Loucy (cell line): Measurements from ENCODE around the gene STRIP2.

ENCODE experiments used
- H2AFZ ChIP-seq: fragments of 200-600 bp; sonication (generic); 2 replicates; pipeline ENCODE4 v1.6.0; 2016; ENCODE audit warnings: antibody characterized with exemption, mild to moderate bottlenecking, low read length, moderate library complexity
- H3F3A ChIP-seq: fragments of 200-600 bp; 2 replicates; pipeline ENCODE4 v1.6.0; 2016; ENCODE audit warnings: antibody characterized with exemption, low read depth, mild to moderate bottlenecking
- H3K27me3 ChIP-seq: fragments of 200-600 bp; sonication (generic); 2 replicates; pipeline ENCODE4 v1.6.1; 2014; ENCODE audit warnings: low read length, mild to moderate bottlenecking; ENCODE audit not compliant: insufficient read depth, poor library complexity, severe bottlenecking
- H3K36me3 ChIP-seq: fragments of 200-600 bp; sonication (generic); 2 replicates; pipeline ENCODE4 v1.6.1; 2016; ENCODE audit warnings: low read length; ENCODE audit not compliant: insufficient read depth
- H3K4me1 ChIP-seq: fragments of 200-600 bp; sonication (generic); 2 replicates; pipeline ENCODE4 v1.5.1; 2014; ENCODE audit warnings: low read length, mild to moderate bottlenecking; ENCODE audit not compliant: insufficient read depth, poor library complexity, severe bottlenecking
- H3K4me2 ChIP-seq: fragments of 200-600 bp; sonication (generic); 2 replicates; pipeline ENCODE4 v1.6.0; 2014; ENCODE audit warnings: antibody characterized with exemption, low read length, low read depth, mild to moderate bottlenecking; ENCODE audit not compliant: poor library complexity, severe bottlenecking
- H3K4me3 ChIP-seq: fragments of 200-600 bp; sonication (generic); 2 replicates; pipeline ENCODE4 v1.5.1; 2014; ENCODE audit warnings: low read length, mild to moderate bottlenecking, mixed read lengths; ENCODE audit not compliant: poor library complexity, severe bottlenecking
- H3K79me2 ChIP-seq: fragments of 200-600 bp; sonication (generic); 2 replicates; pipeline ENCODE4 v1.6.1; 2014; ENCODE audit warnings: low read length; ENCODE audit not compliant: insufficient read depth
- H3K9ac ChIP-seq: fragments of 200-600 bp; sonication (generic); 2 replicates; pipeline ENCODE4 v1.6.0; 2014; ENCODE audit warnings: mild to moderate bottlenecking, low read depth, low read length, moderate library complexity; ENCODE audit not compliant: poor library complexity, severe bottlenecking
- H3K9me2 ChIP-seq: fragments of 200-600 bp; sonication (generic); replicated peaks from 2 replicates; pipeline ENCODE4 v1.6.1; 2016; ENCODE audit warnings: low read depth, low read length, mixed read lengths
- H3K9me3 ChIP-seq: fragments of 200-600 bp; sonication (generic); 2 replicates; pipeline ENCODE4 v1.6.1; 2014; ENCODE audit warnings: mild to moderate bottlenecking, antibody characterized with exemption, low read length, low read depth; ENCODE audit not compliant: insufficient read depth
- H4K20me1 ChIP-seq: fragments of 200-600 bp; sonication (generic); 2 replicates; pipeline ENCODE4 v1.6.0; 2014; ENCODE audit warnings: antibody characterized with exemption, low read length, mild to moderate bottlenecking; ENCODE audit not compliant: insufficient read depth, poor library complexity, severe bottlenecking
- EZH2phosphoT487 ChIP-seq: fragments of 200-600 bp; IDR thresholded peaks from 2 replicates; pipeline ENCODE4 v1.6.1; 2018; ENCODE audit warnings: antibody characterized with exemption, mild to moderate bottlenecking, moderate library complexity, borderline replicate concordance
- TF ChIP-seq, protein P1 (sequence below): fragments of 200-600 bp; sonication (generic); conservative IDR thresholded peaks from 2 replicates; pipeline ENCODE4 v1.5.1; 2014; ENCODE audit warnings: mild to moderate bottlenecking, antibody characterized with exemption, low read length

STRIP2 gene

DNA sequence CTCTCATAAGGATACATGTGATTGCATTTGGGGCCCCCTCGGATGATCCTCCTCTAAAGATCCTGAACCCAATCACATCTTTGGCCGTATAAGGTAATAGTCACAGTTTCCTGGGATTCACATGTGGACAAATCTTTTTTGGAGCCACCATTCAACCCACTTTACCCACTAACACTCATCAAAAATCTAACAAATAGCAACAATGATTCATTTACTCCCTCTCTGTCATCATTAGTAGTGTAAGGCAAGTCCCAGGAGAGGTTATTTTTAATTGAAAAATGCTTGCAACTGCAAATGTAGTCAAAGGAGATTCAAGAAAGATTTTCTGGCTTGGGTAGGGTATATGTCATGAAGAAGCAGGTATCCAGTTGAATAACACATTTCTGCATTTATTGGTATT is 58.2 kb downstream of the STRIP2 start:
- Histone ChIP-seq H3F3A (no peaks in the 10 kb centered on the region), H3K27me3 (no peaks in the 10 kb centered on the region), H4K20me1 (no peaks in the 10 kb centered on the region), H3K4me3 (no peak overlapping the region), H3K9me2 (no peaks in the 10 kb centered on the region), H2AFZ (no peak overlapping the region), H3K36me3 (no peaks in the 10 kb centered on the region), H3K79me2 (no peaks in the 10 kb centered on the region), H3K4me2 (no peak overlapping the region), H3K4me1 (no peaks in the 10 kb centered on the region), H3K9me3 (no peaks in the 10 kb centered on the region), H3K9ac (no peak overlapping the region)
- TF ChIP-seq, protein P1, sequence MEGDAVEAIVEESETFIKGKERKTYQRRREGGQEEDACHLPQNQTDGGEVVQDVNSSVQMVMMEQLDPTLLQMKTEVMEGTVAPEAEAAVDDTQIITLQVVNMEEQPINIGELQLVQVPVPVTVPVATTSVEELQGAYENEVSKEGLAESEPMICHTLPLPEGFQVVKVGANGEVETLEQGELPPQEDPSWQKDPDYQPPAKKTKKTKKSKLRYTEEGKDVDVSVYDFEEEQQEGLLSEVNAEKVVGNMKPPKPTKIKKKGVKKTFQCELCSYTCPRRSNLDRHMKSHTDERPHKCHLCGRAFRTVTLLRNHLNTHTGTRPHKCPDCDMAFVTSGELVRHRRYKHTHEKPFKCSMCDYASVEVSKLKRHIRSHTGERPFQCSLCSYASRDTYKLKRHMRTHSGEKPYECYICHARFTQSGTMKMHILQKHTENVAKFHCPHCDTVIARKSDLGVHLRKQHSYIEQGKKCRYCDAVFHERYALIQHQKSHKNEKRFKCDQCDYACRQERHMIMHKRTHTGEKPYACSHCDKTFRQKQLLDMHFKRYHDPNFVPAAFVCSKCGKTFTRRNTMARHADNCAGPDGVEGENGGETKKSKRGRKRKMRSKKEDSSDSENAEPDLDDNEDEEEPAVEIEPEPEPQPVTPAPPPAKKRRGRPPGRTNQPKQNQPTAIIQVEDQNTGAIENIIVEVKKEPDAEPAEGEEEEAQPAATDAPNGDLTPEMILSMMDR: no peak
- TF ChIP-seq EZH2phosphoT487: no peak

DNA sequence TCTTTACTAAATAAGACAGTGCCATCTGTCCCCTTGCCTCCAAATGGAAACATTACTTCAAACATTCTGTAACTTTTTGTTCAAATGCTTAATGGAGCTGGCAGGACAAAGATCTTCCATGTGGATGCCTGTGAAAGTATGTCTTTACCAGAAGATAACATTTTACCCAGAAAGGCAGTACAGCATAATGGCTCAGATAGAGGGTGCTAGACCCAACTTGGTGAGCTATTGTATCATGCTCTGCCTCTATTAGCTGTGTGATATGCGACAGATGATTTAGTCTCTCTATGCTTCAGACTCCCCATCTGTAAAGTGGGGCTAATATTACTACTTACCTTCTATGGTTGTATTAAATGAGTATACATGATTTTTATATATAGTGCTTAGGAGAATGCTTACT is 59.3 kb downstream of the STRIP2 start:
- Histone ChIP-seq H4K20me1 (no peaks in the 10 kb centered on the region), H3K79me2 (no peaks in the 10 kb centered on the region), H3K4me1 (no peaks in the 10 kb centered on the region), H3K4me2 (no peak overlapping the region), H2AFZ (no peak overlapping the region), H3K9me2 (no peaks in the 10 kb centered on the region), H3K36me3 (no peaks in the 10 kb centered on the region), H3F3A (no peaks in the 10 kb centered on the region), H3K4me3 (no peak overlapping the region), H3K27me3 (no peaks in the 10 kb centered on the region), H3K9ac (no peak overlapping the region), H3K9me3 (no peaks in the 10 kb centered on the region)
- TF ChIP-seq, protein P1: peak; percentile 36
- no peak for TF ChIP-seq EZH2phosphoT487

DNA sequence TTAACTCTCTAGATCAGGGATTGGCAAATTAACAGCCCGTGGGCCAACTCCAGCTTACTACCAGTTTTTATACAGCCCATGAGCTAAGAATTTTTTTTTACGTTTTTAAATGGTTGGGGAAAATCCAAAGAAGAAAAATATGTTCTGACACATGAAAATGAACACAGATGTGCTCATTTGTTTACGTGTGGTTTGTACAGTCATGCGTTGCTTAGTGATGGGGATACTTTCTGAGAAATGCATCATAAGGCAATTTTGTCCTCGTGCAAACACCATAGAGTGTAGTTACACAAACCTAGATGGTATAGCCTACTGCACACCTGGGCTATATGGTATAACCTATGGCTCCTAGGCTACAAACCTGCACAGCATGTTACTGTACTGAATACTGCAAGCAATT is 59.8 kb downstream of the STRIP2 start:
- no peaks in the 10 kb centered on the region for H3K27me3 ChIP-seq
- H3K9ac ChIP-seq: no peak overlapping the region
- no peaks in the 10 kb centered on the region for H4K20me1 ChIP-seq
- no peak overlapping the region for H3K4me3 ChIP-seq
- H3K4me2 ChIP-seq: no peak overlapping the region
- no peaks in the 10 kb centered on the region for H3K9me2 ChIP-seq
- no peaks in the 10 kb centered on the region for H3F3A ChIP-seq
- no peak for TF ChIP-seq EZH2phosphoT487
- no peaks in the 10 kb centered on the region for H3K9me3 ChIP-seq
- no peaks in the 10 kb centered on the region for H3K79me2 ChIP-seq
- H3K36me3 ChIP-seq: no peaks in the 10 kb centered on the region
- H3K4me1 ChIP-seq: no peaks in the 10 kb centered on the region
- no peak overlapping the region for H2AFZ ChIP-seq

DNA sequence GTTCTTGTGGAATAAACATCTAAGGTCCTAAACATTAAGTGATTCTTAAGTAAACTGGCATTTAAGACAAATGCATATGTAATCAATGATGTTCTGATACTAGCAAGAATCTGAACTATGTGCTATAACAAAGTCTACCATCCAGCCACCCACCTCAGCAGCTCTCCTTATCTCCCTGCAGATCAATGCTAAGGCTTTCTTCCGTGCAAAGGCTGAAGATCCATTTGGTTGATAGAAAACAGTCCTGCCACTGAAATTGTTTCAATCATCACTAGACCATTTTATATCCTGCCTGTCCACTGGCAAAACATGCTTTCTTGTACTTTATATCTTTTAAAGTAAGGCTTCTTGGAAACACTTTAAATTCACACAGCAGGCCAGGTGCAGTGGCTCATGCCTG is 61.8 kb downstream of the STRIP2 start:
- no peaks in the 10 kb centered on the region for H3K27me3 ChIP-seq
- H3K4me2 ChIP-seq: no peak overlapping the region
- H2AFZ ChIP-seq: no peak overlapping the region
- no peaks in the 10 kb centered on the region for H3F3A ChIP-seq
- H3K79me2 ChIP-seq: no peaks in the 10 kb centered on the region
- no peaks in the 10 kb centered on the region for H3K9me3 ChIP-seq
- TF ChIP-seq, protein P1: no peak
- no peak for TF ChIP-seq EZH2phosphoT487
- H3K36me3 ChIP-seq: no peaks in the 10 kb centered on the region
- H3K4me1 ChIP-seq: no peaks in the 10 kb centered on the region
- no peak overlapping the region for H3K9ac ChIP-seq
- H3K9me2 ChIP-seq: no peaks in the 10 kb centered on the region
- H4K20me1 ChIP-seq: no peaks in the 10 kb centered on the region
- H3K4me3 ChIP-seq: no peak overlapping the region
